Activated CD4-positive, alpha-beta T cell treated with anti-CD3 and anti-CD28 coated beads, Interleukin-2, amount 50 U/mL, for 4 hours (primary cell): Measurements from ENCODE around the gene SMIM8.
A peak's percentile ranks its signal among the peaks of the same experiment; 100 is the strongest.
"Not testable (repeated sequence)": the region's sequence is repeated elsewhere in the genome, so short reads cannot be mapped to it uniquely, and the experiment has no call there.

Experiments used
- DNase-seq, 2 experiments: peaks; one replicate each; pipeline ENCODE4 v3.0.0-alpha.2; 2020

Gene SMIM8

GRCh38 chr6:87322304-87323212 is at the start of gene SMIM8:
Gene SMIM8, plus strand, starts transcription at chr6:87322588. Its CDS starts 14,444 bp downstream, at chr6:87337032.
- DNase-seq: peak; percentile 80 to 82

GRCh38 chr6:87274660-87275274 is 47.6 kb upstream of the SMIM8 start:
- no peak for DNase-seq

- no peak for DNase-seq
Measured at GRCh38 chr6:87276624-87277023, 45.8 kb upstream of the SMIM8 start.

- no peak for DNase-seq
Measured at GRCh38 chr6:87277123-87277522, 45.3 kb upstream of the SMIM8 start.

GRCh38 chr6:87279196-87279595 is 43.2 kb upstream of the SMIM8 start:
- no peak for DNase-seq

GRCh38 chr6:87281426-87281825 is 41.0 kb upstream of the SMIM8 start:
- DNase-seq: no peak

- DNase-seq: no peak
Measured at GRCh38 chr6:87282743-87283142, 39.6 kb upstream of the SMIM8 start.

- DNase-seq: no peak
Measured at GRCh38 chr6:87283461-87283860, 38.9 kb upstream of the SMIM8 start.

GRCh38 chr6:87287251-87287650 is 35.1 kb upstream of the SMIM8 start:
- DNase-seq: no peak

GRCh38 chr6:87289571-87289970 is 32.8 kb upstream of the SMIM8 start:
- no peak for DNase-seq

GRCh38 chr6:87291883-87292282 is 30.5 kb upstream of the SMIM8 start:
- DNase-seq: no peak

GRCh38 chr6:87293526-87293925 is 28.9 kb upstream of the SMIM8 start:
- DNase-seq: no peak

GRCh38 chr6:87297119-87297518 is 25.3 kb upstream of the SMIM8 start:
- DNase-seq: no peak

- not testable (repeated sequence) for DNase-seq
Measured at GRCh38 chr6:87301277-87301676, 21.1 kb upstream of the SMIM8 start.

GRCh38 chr6:87308970-87309369 is 13.4 kb upstream of the SMIM8 start:
- DNase-seq: no peak

GRCh38 chr6:87312860-87313259 is 9.5 kb upstream of the SMIM8 start:
- no peak for DNase-seq

GRCh38 chr6:87315071-87315470 is 7.3 kb upstream of the SMIM8 start:
- no peak for DNase-seq

GRCh38 chr6:87319271-87319987 is 3.0 kb upstream of the SMIM8 start:
- DNase-seq: no peak

GRCh38 chr6:87323880-87324279 is 1.5 kb downstream of the SMIM8 start:
- not testable (repeated sequence) for DNase-seq

- no peak for DNase-seq
Measured at GRCh38 chr6:87330961-87331360, 8.6 kb downstream of the SMIM8 start.

- DNase-seq: no peak
Measured at GRCh38 chr6:87333033-87333432, 10.6 kb downstream of the SMIM8 start.

GRCh38 chr6:87333591-87334181 is 11.3 kb downstream of the SMIM8 start:
- DNase-seq: no peak

- no peak for DNase-seq
Measured at GRCh38 chr6:87334683-87335082, 12.3 kb downstream of the SMIM8 start.
